Calu3 (cell line): Measurements from ENCODE around the gene TPI1. TPM values are rescaled to one million over a fixed set of nuclear protein-coding genes. Genes with fewer than 3 reads are reported as not detected.

Source experiments
- BruUV-seq: library from RNA; stranded (reverse); fragments of 400-500 nt; replicated peaks from 2 replicates; lab custom pipeline; 2021; lab: Mats Ljungman, UMichigan
- CTCF ChIA-PET: fragments of 300-600 bp; sonication (Branson Sonifier 250); formaldehyde crosslinking; loops from one replicate; lab custom pipeline; 2022; ENCODE audit warnings: antibody characterized with exemption; lab: Charles Lee
- DNase-seq: peaks from one replicate; pipeline ENCODE4 v3.0.0; 2022
- H3K27ac Mint-ChIP-seq: one replicate; pipeline ENCODE4 v1.8.0; 2022; ENCODE audit warnings: mixed read lengths; ENCODE audit not compliant: unreplicated experiment
- H3K27me3 Mint-ChIP-seq: one replicate; pipeline ENCODE4 v1.8.0; 2022; ENCODE audit warnings: mixed read lengths; ENCODE audit not compliant: unreplicated experiment
- H3K36me3 Mint-ChIP-seq: one replicate; pipeline ENCODE4 v1.8.0; 2022; ENCODE audit warnings: mild to moderate bottlenecking, moderate library complexity, mixed read lengths; ENCODE audit not compliant: insufficient read depth, unreplicated experiment
- H3K4me1 Mint-ChIP-seq: one replicate; pipeline ENCODE4 v1.8.0; 2022; ENCODE audit warnings: mild to moderate bottlenecking, low read depth, mixed read lengths; ENCODE audit not compliant: unreplicated experiment
- H3K4me3 Mint-ChIP-seq: one replicate; pipeline ENCODE4 v1.8.0; 2022; ENCODE audit warnings: mild to moderate bottlenecking, low read depth, moderate library complexity, mixed read lengths; ENCODE audit not compliant: unreplicated experiment
- H3K9me3 Mint-ChIP-seq: one replicate; pipeline ENCODE4 v1.8.0; 2022; ENCODE audit warnings: low read depth, mixed read lengths; ENCODE audit not compliant: unreplicated experiment
- CTCF ChIP-seq: fragments of 200-600 bp; IDR thresholded peaks from one replicate; pipeline ENCODE4 v1.8.0; 2022; ENCODE audit warnings: antibody characterized with exemption; ENCODE audit not compliant: unreplicated experiment
- intact Hi-C: fragments of 100-400 bp; cut with micrococcal nuclease; formaldehyde crosslinking; loops from one replicate; pipeline ENCODE4 v1.10.0; 2022; ENCODE audit not compliant: unreplicated experiment
- total RNA-seq: library from RNA; stranded (reverse); gene quantifications from 2 replicates; pipeline ENCODE4 v1.2.3, GENCODE V29; 2022

TPI1 gene
- total RNA-seq, 1 experiment from 2014 or later = 608 TPM

- no peak overlapping the region for H3K4me3 Mint-ChIP-seq
- no peak overlapping the region for H3K27ac Mint-ChIP-seq
- H3K4me1 Mint-ChIP-seq = peaks cover 26% of the 10 kb centered on the region
- H3K27me3 Mint-ChIP-seq = peaks cover 93% of the 10 kb centered on the region
- TF ChIP-seq CTCF = no peak
- no TSS peak for BruUV-seq
- CTCF ChIA-PET = interaction anchor here (0.6 to 1.6 kb wide), 6 partner anchors 9 to 106 kb away, joined by 3 to 6 read pairs (median 4); partner anchors contain the start of genes CDCA3, GPR162 and USP5
- DNase-seq = no peak
- H3K36me3 Mint-ChIP-seq = peaks cover 16% of the 10 kb centered on the region
- no peaks in the 10 kb centered on the region for H3K9me3 Mint-ChIP-seq
- intact Hi-C loops = no loop called here
These were observed 36.9 kb upstream of the TPI1 start for GRCh38 chr12:6830286-6830890.

DNA sequence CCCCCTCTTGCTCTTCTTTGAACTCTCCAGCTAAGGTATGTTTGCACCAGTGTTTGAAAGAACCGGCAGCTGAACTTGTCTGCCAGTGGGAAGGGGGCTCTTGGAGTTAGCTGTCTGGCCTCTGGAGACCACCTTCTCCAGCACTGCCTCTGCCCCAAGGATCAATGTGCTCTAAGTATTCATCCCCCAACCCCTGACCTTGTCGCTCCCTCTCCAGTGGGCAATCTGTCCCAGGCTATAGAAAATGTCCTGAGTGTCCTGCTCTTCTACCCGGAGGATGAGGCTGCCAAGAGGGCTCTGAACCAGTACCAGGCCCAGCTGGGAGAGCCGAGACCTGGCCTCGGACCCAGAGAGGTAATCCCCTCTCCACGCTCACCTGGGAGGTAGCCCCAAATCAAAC, 36.3 kb upstream of the TPI1 start:
- Mint-ChIP-seq H3K27me3 (peaks cover 88% of the 10 kb centered on the region), H3K4me1 (peaks cover 29% of the 10 kb centered on the region), H3K9me3 (no peaks in the 10 kb centered on the region), H3K36me3 (peaks cover 16% of the 10 kb centered on the region), H3K4me3 (no peak overlapping the region), H3K27ac (no peak overlapping the region)
- TF ChIP-seq CTCF = no peak
- no peak for DNase-seq
- BruUV-seq = no TSS peak
- intact Hi-C loops = no loop called here
- CTCF ChIA-PET = interaction anchor here (0.6 to 1.6 kb wide), 4 partner anchors 10 to 61 kb away, joined by 3 to 6 read pairs (median 4); partner anchors contain the start of genes CDCA3, GPR162 and USP5

DNA sequence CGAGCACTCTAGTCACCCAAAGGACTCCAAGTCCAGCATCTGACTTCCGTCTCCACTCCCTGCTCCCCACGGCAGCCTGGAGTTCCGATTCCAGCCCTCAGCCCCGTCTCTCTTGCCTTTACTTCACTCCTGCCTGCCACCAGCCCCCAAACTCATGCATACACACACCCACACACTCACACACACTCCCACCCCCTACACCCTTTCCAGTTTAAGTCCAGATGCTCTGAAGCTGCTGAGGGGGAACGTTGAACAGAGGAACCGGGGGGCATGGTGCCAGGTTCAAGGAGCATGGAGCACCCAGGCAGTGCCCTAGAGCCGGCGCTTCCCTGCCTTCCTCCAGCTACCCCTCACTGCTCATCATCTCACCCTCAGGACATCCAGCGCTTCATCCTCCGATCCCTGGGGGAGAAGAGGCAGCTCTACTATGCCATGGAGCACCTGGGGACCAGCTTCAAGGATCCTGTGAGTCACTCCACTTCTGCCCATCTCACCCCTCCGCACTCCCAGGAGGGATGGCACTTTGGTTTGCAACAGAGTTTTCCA, 35.8 kb upstream of the TPI1 start:
- Mint-ChIP-seq H3K27ac (no peak overlapping the region), H3K36me3 (peaks cover 16% of the 10 kb centered on the region), H3K4me3 (no peak overlapping the region), H3K9me3 (no peaks in the 10 kb centered on the region), H3K27me3 (peaks cover 88% of the 10 kb centered on the region), H3K4me1 (peaks cover 29% of the 10 kb centered on the region)
- no TSS peak for BruUV-seq
- intact Hi-C loops = no loop called here
- CTCF ChIA-PET = interaction anchor here (1.2 to 1.6 kb wide), 3 partner anchors 10 to 20 kb away, joined by 3 to 6 read pairs (median 5); partner anchors contain the start of genes CDCA3, GPR162 and USP5
- no peak for TF ChIP-seq CTCF
- no peak for DNase-seq

GRCh38 chr12:6832125-6832524, 35.2 kb upstream of the TPI1 start:
- H3K27ac Mint-ChIP-seq = no peak overlapping the region
- CTCF ChIA-PET = interaction anchor here (1.6 kb wide), 1 partner anchor 20 kb away, joined by 6 read pairs; the partner anchor contains the start of genes CDCA3 and USP5
- no peak for TF ChIP-seq CTCF
- H3K4me1 Mint-ChIP-seq = peaks cover 28% of the 10 kb centered on the region
- H3K27me3 Mint-ChIP-seq = peaks cover 88% of the 10 kb centered on the region
- no peak overlapping the region for H3K4me3 Mint-ChIP-seq
- intact Hi-C loops = no loop called here
- BruUV-seq = no TSS peak
- H3K36me3 Mint-ChIP-seq = peaks cover 20% of the 10 kb centered on the region
- DNase-seq = no peak
- no peaks in the 10 kb centered on the region for H3K9me3 Mint-ChIP-seq
